ENCODE data around the gene C12orf50.
"Not testable (repeated sequence)": the region's sequence is repeated elsewhere in the genome, so short reads cannot be mapped to it uniquely, and the experiment has no call there.

The C12orf50 gene

DNA sequence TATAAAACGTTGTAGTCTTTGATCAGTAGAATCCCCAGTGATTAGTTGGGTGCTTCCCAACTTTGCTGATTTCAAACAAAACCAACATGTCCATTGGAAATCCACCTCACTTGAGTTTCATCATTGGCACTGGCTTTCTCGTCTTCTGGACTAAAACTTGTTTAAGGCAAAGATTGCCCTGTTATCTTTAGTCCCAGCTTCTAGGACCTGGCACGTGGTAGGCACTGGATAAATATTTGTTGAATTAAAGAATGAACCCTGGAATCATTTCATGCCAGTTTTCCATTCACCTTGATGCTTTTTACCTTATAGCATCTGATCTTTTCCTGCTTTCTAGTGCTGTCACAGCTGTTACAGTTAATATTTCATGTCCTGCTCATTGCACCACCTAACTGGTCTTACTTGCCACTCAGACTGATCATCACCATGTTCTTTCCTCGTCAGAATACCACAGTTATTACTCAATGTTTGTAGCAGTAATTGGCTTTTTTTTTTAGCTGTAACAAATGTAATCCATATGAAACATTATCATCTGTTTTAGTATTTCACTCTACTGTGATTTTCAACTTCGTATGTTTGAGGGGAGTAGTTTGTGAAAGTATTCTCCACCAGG is 7.3 kb upstream of the C12orf50 start:
- Histone ChIP-seq H3K4me3 (ENCODE audit: low read length in 2 of 2) (peak overlapping the region; percentile 75 to 91), H3K27ac (ENCODE audit: low read depth in 2 of 2, low read length in 2 of 2) (no peak overlapping the region), H3K36me3 (ENCODE audit: control insufficient read depth in 2 of 2, insufficient read depth in 2 of 2, low read length in 2 of 2) (no peaks in the 10 kb centered on the region), H3K9ac (ENCODE audit: low read depth in 1 of 2, low read length in 2 of 2) (no peak overlapping the region), H3K4me1 (ENCODE audit: control insufficient read depth in 2 of 2, insufficient read depth in 2 of 2, low read length in 2 of 2) (peaks cover 5% of the 10 kb centered on the region in 2 donors), H3K9me3 (ENCODE audit: control insufficient read depth in 2 of 2, low read length in 2 of 2) (no peaks in the 10 kb centered on the region), H3K27me3 (ENCODE audit: control insufficient read depth in 2 of 2, insufficient read depth in 2 of 2, low read length in 2 of 2) (no peaks in the 10 kb centered on the region)

DNA sequence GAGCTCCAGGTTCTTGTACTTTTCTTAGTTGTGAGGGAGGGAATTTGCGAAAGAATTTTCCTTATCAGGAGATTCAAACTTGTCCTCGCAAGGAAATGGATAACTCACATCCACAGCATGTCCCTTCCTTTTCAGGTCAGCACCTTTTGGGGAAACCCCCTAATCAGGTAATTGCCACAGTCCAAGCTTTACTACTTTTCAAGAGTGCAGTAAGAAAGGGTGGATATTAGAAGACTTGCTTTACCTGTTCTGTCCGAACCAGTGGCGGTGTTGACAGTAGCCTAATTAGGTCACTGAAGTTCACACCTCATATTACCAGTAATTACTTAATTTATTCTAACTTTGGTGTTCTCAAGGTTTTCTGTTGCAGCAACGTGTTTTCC is 6.7 kb upstream of the C12orf50 start:
- Histone ChIP-seq H3K9me3 (ENCODE audit: control insufficient read depth in 2 of 2, low read length in 2 of 2) (no peaks in the 10 kb centered on the region), H3K27ac (ENCODE audit: low read depth in 2 of 2, low read length in 2 of 2) (peak overlapping the region; percentile 75 to 77), H3K4me1 (ENCODE audit: control insufficient read depth in 2 of 2, insufficient read depth in 2 of 2, low read length in 2 of 2) (peaks cover 5% of the 10 kb centered on the region in 2 donors), H3K36me3 (ENCODE audit: control insufficient read depth in 2 of 2, insufficient read depth in 2 of 2, low read length in 2 of 2) (no peaks in the 10 kb centered on the region), H3K4me3 (ENCODE audit: low read length in 2 of 2) (peak overlapping the region; percentile 75 to 91), H3K27me3 (ENCODE audit: control insufficient read depth in 2 of 2, insufficient read depth in 2 of 2, low read length in 2 of 2) (no peaks in the 10 kb centered on the region), H3K9ac (ENCODE audit: low read depth in 1 of 2, low read length in 2 of 2) (peak overlapping the region; percentile 52 to 70)

- Histone ChIP-seq H3K9me3 (ENCODE audit: control insufficient read depth in 2 of 2, low read length in 2 of 2) (no peaks in the 10 kb centered on the region), H3K4me3 (ENCODE audit: low read length in 2 of 2) (peak overlapping the region; percentile 75 to 91), H3K9ac (ENCODE audit: low read depth in 1 of 2, low read length in 2 of 2) (peak overlapping the region; percentile 52 to 70), H3K4me1 (ENCODE audit: control insufficient read depth in 2 of 2, insufficient read depth in 2 of 2, low read length in 2 of 2) (peaks cover 5% of the 10 kb centered on the region in 2 donors), H3K27me3 (ENCODE audit: control insufficient read depth in 2 of 2, insufficient read depth in 2 of 2, low read length in 2 of 2) (no peaks in the 10 kb centered on the region), H3K27ac (ENCODE audit: low read depth in 2 of 2, low read length in 2 of 2) (peak overlapping the region; percentile 75 to 77), H3K36me3 (ENCODE audit: control insufficient read depth in 2 of 2, insufficient read depth in 2 of 2, low read length in 2 of 2) (no peaks in the 10 kb centered on the region)
Measured at GRCh38 chr12:88035271-88035906, 6.2 kb upstream of the C12orf50 start.

DNA sequence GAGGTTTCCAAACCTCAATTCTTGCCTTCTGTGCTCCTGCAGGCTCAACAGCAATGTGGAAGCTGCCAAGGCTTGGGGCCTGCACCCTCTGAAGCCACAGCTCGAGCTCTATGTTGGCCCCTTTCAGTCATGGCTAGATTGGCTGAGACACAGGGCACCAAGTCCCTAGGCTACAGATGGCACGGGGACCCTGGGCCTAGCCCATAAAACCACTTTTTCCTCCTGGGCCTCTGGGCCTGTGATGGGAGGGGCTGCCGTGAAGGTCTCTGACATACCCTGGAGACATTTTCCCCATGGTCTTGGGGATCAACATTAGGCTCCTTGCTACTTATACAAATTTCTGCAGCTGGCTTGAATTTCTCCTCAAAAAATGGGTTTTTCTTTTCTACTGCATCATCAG is 2.0 kb upstream of the C12orf50 start:
- H3K36me3 ChIP-seq (ENCODE audit: control insufficient read depth in 2 of 2, insufficient read depth in 2 of 2, low read length in 2 of 2); H3K4me3 ChIP-seq (ENCODE audit: low read length in 2 of 2); H3K4me1 ChIP-seq (ENCODE audit: control insufficient read depth in 2 of 2, insufficient read depth in 2 of 2, low read length in 2 of 2); H3K9ac ChIP-seq (ENCODE audit: low read depth in 1 of 2, low read length in 2 of 2); H3K9me3 ChIP-seq (ENCODE audit: control insufficient read depth in 2 of 2, low read length in 2 of 2); H3K27ac ChIP-seq (ENCODE audit: low read depth in 2 of 2, low read length in 2 of 2); H3K27me3 ChIP-seq (ENCODE audit: control insufficient read depth in 2 of 2, insufficient read depth in 2 of 2, low read length in 2 of 2): not testable (repeated sequence)

DNA sequence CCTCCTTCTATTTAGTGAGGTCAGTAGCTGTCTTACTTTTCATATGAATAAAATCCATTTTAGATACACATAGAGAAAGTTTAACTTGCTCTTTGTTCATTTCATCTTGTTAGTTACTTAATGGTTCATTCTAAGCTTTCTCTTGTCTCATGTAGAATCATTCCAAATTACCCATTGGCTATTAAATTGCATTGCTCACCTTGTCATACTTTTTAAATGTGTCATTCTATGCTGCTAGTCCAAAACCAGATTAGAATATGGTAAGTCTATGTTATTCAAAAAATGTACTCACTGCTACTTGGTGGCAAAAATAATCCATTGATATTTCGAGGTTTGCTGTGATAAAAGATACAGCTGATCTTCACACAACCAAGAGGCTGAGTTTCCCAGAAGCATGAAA is 3.0 kb downstream of the C12orf50 start:
- H3K9me3 ChIP-seq (ENCODE audit: control insufficient read depth in 2 of 2, low read length in 2 of 2), result no peaks in the 10 kb centered on the region
- H3K36me3 ChIP-seq (ENCODE audit: control insufficient read depth in 2 of 2, insufficient read depth in 2 of 2, low read length in 2 of 2), result no peaks in the 10 kb centered on the region
- H3K27ac ChIP-seq (ENCODE audit: low read depth in 2 of 2, low read length in 2 of 2), result no peak overlapping the region
- no peaks in the 10 kb centered on the region for H3K4me1 ChIP-seq (ENCODE audit: control insufficient read depth in 2 of 2, insufficient read depth in 2 of 2, low read length in 2 of 2)
- no peak overlapping the region for H3K9ac ChIP-seq (ENCODE audit: low read depth in 1 of 2, low read length in 2 of 2)
- no peak overlapping the region for H3K4me3 ChIP-seq (ENCODE audit: low read length in 2 of 2)
- H3K27me3 ChIP-seq (ENCODE audit: control insufficient read depth in 2 of 2, insufficient read depth in 2 of 2, low read length in 2 of 2), result no peaks in the 10 kb centered on the region

DNA sequence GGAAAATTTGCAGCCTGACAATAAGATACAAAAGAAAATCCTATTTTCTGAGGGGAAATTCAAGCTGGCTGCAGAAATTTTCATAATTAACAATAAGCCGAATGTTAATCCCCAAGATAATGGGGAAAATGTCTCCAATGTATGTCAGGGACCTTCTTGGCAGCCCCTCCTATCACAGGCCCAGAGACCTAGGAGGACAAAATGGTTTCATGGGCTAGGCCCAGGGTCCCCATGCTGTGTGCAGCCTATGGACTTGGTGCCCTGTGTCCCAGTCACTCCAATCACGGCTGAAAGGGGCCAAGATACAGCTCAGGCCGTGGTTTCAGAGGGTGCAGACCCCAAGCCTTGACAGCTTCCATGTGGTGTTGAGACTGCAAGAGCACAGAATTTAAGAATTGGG is 11.2 kb downstream of the C12orf50 start:
- no peak overlapping the region for H3K27ac ChIP-seq (ENCODE audit: low read depth in 2 of 2, low read length in 2 of 2)
- H3K4me1 ChIP-seq (ENCODE audit: control insufficient read depth in 2 of 2, insufficient read depth in 2 of 2, low read length in 2 of 2), result no peaks in the 10 kb centered on the region
- no peaks in the 10 kb centered on the region for H3K36me3 ChIP-seq (ENCODE audit: control insufficient read depth in 2 of 2, insufficient read depth in 2 of 2, low read length in 2 of 2)
- no peak overlapping the region for H3K4me3 ChIP-seq (ENCODE audit: low read length in 2 of 2)
- H3K27me3 ChIP-seq (ENCODE audit: control insufficient read depth in 2 of 2, insufficient read depth in 2 of 2, low read length in 2 of 2), result no peaks in the 10 kb centered on the region
- H3K9me3 ChIP-seq (ENCODE audit: control insufficient read depth in 2 of 2, low read length in 2 of 2), result peaks cover 0 to 5% of the 10 kb centered on the region in 2 donors
- no peak overlapping the region for H3K9ac ChIP-seq (ENCODE audit: low read depth in 1 of 2, low read length in 2 of 2)

GRCh38 chr12:88015825-88016224 is 13.4 kb downstream of the C12orf50 start:
- Histone ChIP-seq H3K27ac (ENCODE audit: low read depth in 2 of 2, low read length in 2 of 2) (no peak overlapping the region), H3K4me3 (ENCODE audit: low read length in 2 of 2) (no peak overlapping the region), H3K27me3 (ENCODE audit: control insufficient read depth in 2 of 2, insufficient read depth in 2 of 2, low read length in 2 of 2) (no peaks in the 10 kb centered on the region), H3K4me1 (ENCODE audit: control insufficient read depth in 2 of 2, insufficient read depth in 2 of 2, low read length in 2 of 2) (no peaks in the 10 kb centered on the region), H3K9ac (ENCODE audit: low read depth in 1 of 2, low read length in 2 of 2) (no peak overlapping the region), H3K36me3 (ENCODE audit: control insufficient read depth in 2 of 2, insufficient read depth in 2 of 2, low read length in 2 of 2) (no peaks in the 10 kb centered on the region), H3K9me3 (ENCODE audit: control insufficient read depth in 2 of 2, low read length in 2 of 2) (peaks cover 0 to 5% of the 10 kb centered on the region in 2 donors)

- Histone ChIP-seq H3K9me3 (ENCODE audit: control insufficient read depth in 2 of 2, low read length in 2 of 2) (no peaks in the 10 kb centered on the region), H3K4me1 (ENCODE audit: control insufficient read depth in 2 of 2, insufficient read depth in 2 of 2, low read length in 2 of 2) (no peaks in the 10 kb centered on the region), H3K27me3 (ENCODE audit: control insufficient read depth in 2 of 2, insufficient read depth in 2 of 2, low read length in 2 of 2) (no peaks in the 10 kb centered on the region), H3K27ac (ENCODE audit: low read depth in 2 of 2, low read length in 2 of 2) (no peak overlapping the region), H3K36me3 (ENCODE audit: control insufficient read depth in 2 of 2, insufficient read depth in 2 of 2, low read length in 2 of 2) (no peaks in the 10 kb centered on the region), H3K4me3 (ENCODE audit: low read length in 2 of 2) (no peak overlapping the region), H3K9ac (ENCODE audit: low read depth in 1 of 2, low read length in 2 of 2) (no peak overlapping the region)
Measured at GRCh38 chr12:88011755-88012154, 17.4 kb downstream of the C12orf50 start.

DNA sequence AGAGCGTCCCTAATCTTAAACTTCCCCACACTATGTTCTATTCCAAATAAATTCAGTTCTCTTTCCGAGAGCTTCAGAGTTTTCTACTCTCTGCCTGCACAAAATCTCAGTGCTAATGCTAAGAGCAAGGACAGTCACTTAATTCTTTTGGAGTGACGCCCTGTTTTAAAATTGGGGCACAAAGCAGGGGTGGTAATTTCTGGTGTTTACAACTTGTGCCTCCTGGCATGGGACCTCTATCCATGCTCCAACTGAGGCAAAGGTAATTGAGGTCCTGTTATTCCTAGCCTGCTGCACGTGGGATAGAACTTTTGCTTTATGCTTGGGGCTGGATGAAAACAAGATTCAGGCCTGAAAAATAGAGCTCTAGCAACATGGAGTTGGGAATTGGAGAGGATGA is 22.9 kb downstream of the C12orf50 start:
- H3K27me3 ChIP-seq (ENCODE audit: control insufficient read depth in 2 of 2, insufficient read depth in 2 of 2, low read length in 2 of 2), result no peaks in the 10 kb centered on the region
- no peak overlapping the region for H3K27ac ChIP-seq (ENCODE audit: low read depth in 2 of 2, low read length in 2 of 2)
- H3K9me3 ChIP-seq (ENCODE audit: control insufficient read depth in 2 of 2, low read length in 2 of 2), result no peaks in the 10 kb centered on the region
- H3K36me3 ChIP-seq (ENCODE audit: control insufficient read depth in 2 of 2, insufficient read depth in 2 of 2, low read length in 2 of 2), result no peaks in the 10 kb centered on the region
- no peak overlapping the region for H3K9ac ChIP-seq (ENCODE audit: low read depth in 1 of 2, low read length in 2 of 2)
- H3K4me3 ChIP-seq (ENCODE audit: low read length in 2 of 2), result no peak overlapping the region
- H3K4me1 ChIP-seq (ENCODE audit: control insufficient read depth in 2 of 2, insufficient read depth in 2 of 2, low read length in 2 of 2), result no peaks in the 10 kb centered on the region

- Histone ChIP-seq H3K9ac (ENCODE audit: low read depth in 1 of 2, low read length in 2 of 2) (no peak overlapping the region), H3K9me3 (ENCODE audit: control insufficient read depth in 2 of 2, low read length in 2 of 2) (no peaks in the 10 kb centered on the region), H3K4me3 (ENCODE audit: low read length in 2 of 2) (no peak overlapping the region), H3K27ac (ENCODE audit: low read depth in 2 of 2, low read length in 2 of 2) (no peak overlapping the region), H3K36me3 (ENCODE audit: control insufficient read depth in 2 of 2, insufficient read depth in 2 of 2, low read length in 2 of 2) (no peaks in the 10 kb centered on the region), H3K4me1 (ENCODE audit: control insufficient read depth in 2 of 2, insufficient read depth in 2 of 2, low read length in 2 of 2) (no peaks in the 10 kb centered on the region), H3K27me3 (ENCODE audit: control insufficient read depth in 2 of 2, insufficient read depth in 2 of 2, low read length in 2 of 2) (no peaks in the 10 kb centered on the region)
Measured at GRCh38 chr12:88001327-88001726, 27.9 kb downstream of the C12orf50 start.

Data from mucosa of rectum (tissue), 2 donors.